Esophagus muscularis mucosa (tissue), 3 donors: ENCODE measurements around the gene NRXN3.

Experiments used
- CTCF ChIP-seq, 3 experiments: fragments of 200-600 bp in 2 of 3; fragments of 450-650 bp in 1 of 3; sonication (generic) in 2 of 3; IDR thresholded peaks; one replicate each; pipeline ENCODE4 v1.5.1; 2017 to 2019; ENCODE audit warnings: antibody characterized with exemption in 3 of 3, mild to moderate bottlenecking in 2 of 3, moderate library complexity in 1 of 3
- EP300 ChIP-seq: sonication (generic); formaldehyde crosslinking; IDR thresholded peaks from one replicate; pipeline ENCODE4 v1.6.1; 2017; ENCODE audit warnings: antibody characterized with exemption

GRCh38 chr14:79370969-79371368, 1200.8 kb downstream of the NRXN3 start:
- TF ChIP-seq CTCF (IDR thresholded peaks at IDR 0.05): no peak
- no peak for TF ChIP-seq EP300
